ENCODE measurements around the gene CASR. TPM values are rescaled to one million over a fixed set of nuclear protein-coding genes. Genes with fewer than 3 reads are reported as not detected.

Gene CASR
- total RNA-seq, 1 experiment from 2014 or later, result not detected

GRCh38 chr3:122257644-122258364, 74.3 kb downstream of the CASR start:
- no peak for DNase-seq (ENCODE audit: low read depth)

GRCh38 chr3:122258757-122259371, 75.4 kb downstream of the CASR start:
- peak; percentile 72 for DNase-seq (ENCODE audit: low read depth)

GRCh38 chr3:122260206-122260605, 76.7 kb downstream of the CASR start:
- DNase-seq (ENCODE audit: low read depth), result no peak

- DNase-seq (ENCODE audit: low read depth), result no peak
These were observed 79.6 kb downstream of the CASR start for GRCh38 chr3:122263058-122263457.

DNA sequence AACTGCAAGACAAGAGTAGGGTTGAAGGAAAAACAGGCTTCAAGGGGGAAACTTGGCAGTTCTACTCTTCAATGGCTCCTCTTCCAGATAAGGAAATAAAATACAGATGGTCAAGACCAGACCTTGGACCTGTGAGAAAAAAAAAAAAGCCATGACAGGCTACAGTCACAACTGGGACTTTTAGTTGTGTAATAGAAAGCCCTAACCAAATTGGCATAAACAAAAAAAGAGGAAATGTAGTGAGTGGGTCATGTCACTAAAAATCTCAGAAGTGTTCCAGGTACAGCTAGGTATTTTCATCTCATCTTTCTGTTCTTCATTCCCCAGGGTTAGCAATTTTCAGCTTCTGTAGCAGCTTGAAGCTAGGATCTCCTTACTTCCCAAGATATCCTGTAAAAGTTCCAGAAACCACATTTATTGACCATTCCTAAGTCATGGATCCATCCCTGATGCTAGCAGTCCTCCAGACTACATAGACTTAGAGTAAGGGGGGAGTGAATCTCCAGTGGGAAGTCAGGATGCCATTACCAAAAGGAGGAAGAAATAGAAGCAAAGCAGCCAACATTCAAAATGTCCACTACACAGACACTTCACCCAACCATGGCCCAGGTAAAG, 80.6 kb downstream of the CASR start:
- DNase-seq (ENCODE audit: low read depth), result no peak

DNA sequence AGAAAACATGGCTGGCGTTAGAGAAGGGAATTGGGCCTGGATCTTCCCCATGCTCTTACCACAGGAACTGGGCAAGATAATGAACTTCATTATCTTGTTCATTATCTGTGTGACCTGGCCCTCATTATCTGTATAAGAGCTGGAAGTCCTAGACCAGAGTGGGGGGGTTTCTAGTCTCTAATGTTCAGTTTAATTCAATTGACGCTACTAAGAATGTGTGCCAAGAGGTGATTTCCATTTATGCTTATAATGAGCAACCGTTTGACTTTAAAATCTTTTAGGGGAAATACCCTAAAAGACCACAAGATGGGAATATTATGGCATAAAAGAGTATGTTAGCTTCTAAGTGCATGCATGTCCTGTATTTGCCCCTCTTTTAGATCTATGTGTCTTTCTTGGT, 82.5 kb downstream of the CASR start:
- DNase-seq (ENCODE audit: low read depth), result peak; percentile 7

DNA sequence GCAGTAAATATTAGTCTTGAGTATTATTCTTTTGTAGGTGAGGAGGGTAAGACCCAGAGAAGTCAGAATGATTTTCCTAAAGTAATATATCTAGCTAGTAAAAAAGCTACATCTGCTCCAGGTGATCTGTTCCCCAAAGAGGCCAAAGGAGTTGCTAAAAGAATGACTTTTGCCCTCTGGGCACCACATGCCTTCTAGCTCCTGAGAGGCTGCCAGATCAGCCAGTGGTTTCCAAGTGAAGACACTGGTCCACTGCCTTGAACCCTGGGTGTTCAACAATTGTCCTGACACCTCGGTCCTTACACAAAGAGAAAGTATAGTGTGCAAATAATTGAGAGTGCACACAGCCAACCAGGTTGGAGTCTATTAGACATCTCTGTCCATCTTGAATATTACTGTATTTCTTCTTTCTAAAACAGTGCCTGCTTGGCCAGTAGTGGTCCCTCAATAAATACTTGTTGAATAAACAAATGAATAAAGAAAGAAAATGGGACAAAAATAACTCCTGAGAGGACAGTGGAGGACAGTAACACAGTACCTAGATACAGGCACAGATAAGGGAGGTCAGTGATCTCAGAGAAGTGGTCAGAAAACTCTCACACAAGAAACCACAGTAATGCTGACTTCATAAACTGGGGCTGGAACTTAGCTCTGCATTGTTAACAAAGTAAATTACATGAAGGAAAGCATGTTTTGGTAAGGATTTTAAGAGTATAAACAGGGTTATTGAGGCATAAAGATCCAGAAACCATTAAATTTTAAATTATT, 85.0 kb downstream of the CASR start:
- DNase-seq (ENCODE audit: low read depth), result peak; percentile 58

GRCh38 chr3:122269045-122269444, 85.6 kb downstream of the CASR start:
- no peak for DNase-seq (ENCODE audit: low read depth)

GRCh38 chr3:122271246-122271898, 87.9 kb downstream of the CASR start:
- DNase-seq (ENCODE audit: low read depth), result peak; percentile 19

DNA sequence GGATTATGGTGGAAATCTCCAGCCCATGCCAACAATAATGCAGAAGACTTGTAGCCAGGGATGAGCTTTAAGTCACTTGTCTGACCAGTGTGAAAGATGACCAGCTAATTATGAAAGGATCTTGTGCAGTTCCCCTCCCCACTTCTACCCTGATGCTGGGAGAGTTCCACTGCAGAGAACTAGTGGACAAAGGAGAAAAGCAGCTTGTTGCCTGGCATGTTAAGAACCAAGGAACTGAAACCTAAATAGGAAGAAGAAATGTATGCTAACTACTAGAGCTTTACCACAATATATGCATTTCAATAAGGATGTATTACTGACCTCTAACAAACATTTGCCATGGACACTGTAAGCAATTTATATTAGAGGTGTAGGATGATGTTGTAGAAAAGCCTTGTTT, 89.4 kb downstream of the CASR start:
- DNase-seq (ENCODE audit: low read depth), result no peak

DNA sequence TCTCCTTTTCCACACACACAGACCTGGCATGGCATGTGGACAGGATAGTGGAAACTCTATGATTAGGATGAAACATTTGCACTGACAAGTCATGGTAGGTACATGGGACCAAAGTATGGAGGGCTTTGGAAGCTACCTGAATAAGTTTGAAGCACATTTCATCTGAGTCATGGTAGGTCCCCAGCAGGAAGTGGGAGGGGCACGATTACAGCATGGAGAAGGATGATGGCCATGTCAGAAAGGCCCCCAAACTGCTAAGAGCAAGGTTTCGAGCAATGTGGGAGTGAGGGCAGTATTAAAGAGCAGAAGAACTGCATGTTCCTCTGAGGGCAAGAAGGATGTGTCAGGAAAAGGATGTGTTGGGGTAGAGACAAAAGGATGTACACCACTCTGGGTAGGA, 90.0 kb downstream of the CASR start:
- DNase-seq (ENCODE audit: low read depth), result no peak

- no peak for DNase-seq (ENCODE audit: low read depth)
These were observed 98.4 kb downstream of the CASR start for GRCh38 chr3:122281891-122282290.

GRCh38 chr3:122283796-122284445, 100.5 kb downstream of the CASR start:
- no peak for DNase-seq (ENCODE audit: low read depth)

DNA sequence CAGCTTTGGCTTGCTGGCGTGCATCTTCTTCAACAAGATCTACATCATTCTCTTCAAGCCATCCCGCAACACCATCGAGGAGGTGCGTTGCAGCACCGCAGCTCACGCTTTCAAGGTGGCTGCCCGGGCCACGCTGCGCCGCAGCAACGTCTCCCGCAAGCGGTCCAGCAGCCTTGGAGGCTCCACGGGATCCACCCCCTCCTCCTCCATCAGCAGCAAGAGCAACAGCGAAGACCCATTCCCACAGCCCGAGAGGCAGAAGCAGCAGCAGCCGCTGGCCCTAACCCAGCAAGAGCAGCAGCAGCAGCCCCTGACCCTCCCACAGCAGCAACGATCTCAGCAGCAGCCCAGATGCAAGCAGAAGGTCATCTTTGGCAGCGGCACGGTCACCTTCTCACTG, 101.0 kb downstream of the CASR start:
- no peak for DNase-seq (ENCODE audit: low read depth)

DNA sequence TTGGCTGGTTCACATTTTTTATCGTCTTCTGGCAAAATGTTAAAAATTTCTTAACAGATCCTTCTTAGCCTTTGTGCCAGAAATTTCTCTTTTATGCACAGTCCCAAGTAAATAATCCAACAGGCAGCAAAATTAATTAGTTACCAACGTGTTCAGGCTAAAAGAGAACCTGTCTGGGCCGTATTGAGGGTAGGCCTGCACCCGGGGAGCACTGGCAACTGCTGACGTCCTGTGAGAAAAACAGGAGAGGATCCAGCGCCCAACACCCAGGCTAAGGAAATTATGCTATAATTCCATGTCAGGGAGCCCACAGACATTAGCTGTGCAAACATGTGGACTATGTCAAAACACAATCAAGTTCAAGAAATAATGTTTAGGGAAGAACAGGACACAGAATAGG, 110.9 kb downstream of the CASR start:
- no peak for DNase-seq (ENCODE audit: low read depth)

- DNase-seq (ENCODE audit: low read depth), result no peak
These were observed 112.0 kb downstream of the CASR start for GRCh38 chr3:122295266-122296062.

DNA sequence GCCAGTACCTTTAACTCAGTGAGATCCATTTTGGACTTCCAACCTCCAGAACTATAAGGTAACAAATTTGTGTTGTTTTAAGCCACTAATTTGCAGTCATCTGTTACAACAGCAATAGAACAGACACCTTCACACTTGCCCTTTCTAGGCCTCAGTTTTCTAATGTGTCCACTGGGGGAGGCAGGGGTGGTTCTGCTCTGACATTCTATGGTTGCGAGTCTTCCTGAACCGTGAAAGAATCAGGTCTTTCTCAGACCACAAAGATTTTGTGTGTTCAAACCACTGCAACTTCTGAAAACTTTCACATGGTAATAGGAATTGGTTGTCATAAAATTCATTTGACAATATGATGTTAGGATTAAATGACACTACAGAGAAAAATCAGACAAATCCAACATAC, 114.8 kb downstream of the CASR start:
- DNase-seq (ENCODE audit: low read depth), result no peak

GRCh38 chr3:122299215-122299614, 115.7 kb downstream of the CASR start:
- no peak for DNase-seq (ENCODE audit: low read depth)

GRCh38 chr3:122299872-122300460, 116.5 kb downstream of the CASR start:
- DNase-seq (ENCODE audit: low read depth), result no peak

DNA sequence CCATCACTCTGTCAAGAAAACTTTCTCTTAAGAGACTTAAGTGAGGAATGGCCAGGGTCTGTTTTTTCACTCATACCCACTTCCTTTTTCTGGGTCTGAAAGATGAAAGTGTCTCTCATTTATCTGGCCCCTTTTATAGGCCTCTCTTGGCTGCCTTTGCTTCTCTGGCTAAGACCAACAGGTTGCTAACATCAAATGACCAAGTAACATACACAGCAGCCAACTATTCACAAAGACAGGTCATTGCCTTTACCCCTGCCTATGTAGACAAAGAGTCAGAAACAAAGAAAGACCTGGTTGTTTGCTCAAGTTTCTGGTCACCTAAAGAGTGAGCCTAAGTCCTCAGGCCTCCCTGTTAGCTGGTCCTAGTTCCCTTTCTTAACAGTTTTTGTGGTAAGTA, 117.6 kb downstream of the CASR start:
- no peak for DNase-seq (ENCODE audit: low read depth)

Measured in M059J (cell line).